Epithelial cell of proximal tubule (primary cell): Measurements from ENCODE around the gene BACE2. TPM values are rescaled to one million over a fixed set of nuclear protein-coding genes. Genes with fewer than 3 reads are reported as not detected.

Experiments used
- DNase-seq: peaks from one replicate; pipeline ENCODE4 v3.0.0-alpha.2; 2011; ENCODE audit warnings: low read depth
- H3K4me3 ChIP-seq: 2 replicates; pipeline ENCODE4 v1.5.1; 2011; ENCODE audit warnings: low read depth, mild to moderate bottlenecking, low read length
- CTCF ChIP-seq: conservative IDR thresholded peaks from 2 replicates; pipeline ENCODE4 v1.5.1; 2012; ENCODE audit warnings: low read depth, mild to moderate bottlenecking, low read length
- total RNA-seq: library from RNA; depleted of rRNA; stranded (reverse); fragments of >200 nt; gene quantifications from 2 replicates; pipeline ENCODE4 v1.2.3, GENCODE V29; 2015

BACE2 gene
- total RNA-seq, 1 donor from 2014 or later: 60.9 TPM

- no peak overlapping the region for H3K4me3 ChIP-seq
- no peak for TF ChIP-seq CTCF
- no peak for DNase-seq
Measured at GRCh38 chr21:41228492-41228891, 60.5 kb downstream of the BACE2 start.

- no peak for TF ChIP-seq CTCF
- no peak for DNase-seq
- no peak overlapping the region for H3K4me3 ChIP-seq
Measured at GRCh38 chr21:41228958-41229357, 61.0 kb downstream of the BACE2 start.

GRCh38 chr21:41229509-41230248 is 61.7 kb downstream of the BACE2 start:
- TF ChIP-seq CTCF: no peak
- no peak overlapping the region for H3K4me3 ChIP-seq
- no peak for DNase-seq

- no peak overlapping the region for H3K4me3 ChIP-seq
- no peak for DNase-seq
- no peak for TF ChIP-seq CTCF
Measured at GRCh38 chr21:41230497-41230896, 62.5 kb downstream of the BACE2 start.

- no peak for TF ChIP-seq CTCF
- DNase-seq: no peak
- no peak overlapping the region for H3K4me3 ChIP-seq
Measured at GRCh38 chr21:41231060-41231459, 63.1 kb downstream of the BACE2 start.

GRCh38 chr21:41232013-41232412 is 64.1 kb downstream of the BACE2 start:
- DNase-seq: no peak
- H3K4me3 ChIP-seq: no peak overlapping the region
- TF ChIP-seq CTCF: no peak

- TF ChIP-seq CTCF: no peak
- DNase-seq: no peak
- H3K4me3 ChIP-seq: no peak overlapping the region
Measured at GRCh38 chr21:41233916-41234315, 66.0 kb downstream of the BACE2 start.
